ENCODE data around the gene EIF4EBP3. TPM values are rescaled to one million over a fixed set of nuclear protein-coding genes. Genes with fewer than 3 reads are reported as not detected.

Gene EIF4EBP3
- total and polyA plus RNA-seq, 2 donors (not counting 3 experiments of a cell fraction or from before 2014, with no cell fraction given) = 3.7 to 7.6 TPM

- no peak for TF ChIP-seq FOS (IDR thresholded peaks at IDR 0.05; ENCODE audit: borderline replicate concordance, insufficient read depth, low read length)
- no peak for TF ChIP-seq JUN (IDR thresholded peaks at IDR 0.05; ENCODE audit: borderline replicate concordance, insufficient read depth, insufficient read length, low read depth)
- TF ChIP-seq MAX (IDR thresholded peaks at IDR 0.05; ENCODE audit: insufficient read depth, insufficient read length) = no peak
- TF ChIP-seq MYC (IDR thresholded peaks at IDR 0.05; ENCODE audit: low read depth, low read length) = no peak
- no peak for TF ChIP-seq EZH2 (IDR thresholded peaks at IDR 0.05; ENCODE audit: borderline replicate concordance, low read depth, low read length, severe bottlenecking)
- TF ChIP-seq POLR2A (IDR thresholded peaks at IDR 0.05; ENCODE audit: low read depth, low read length) = no peak
- TF ChIP-seq CTCF (IDR thresholded peaks at IDR 0.05; ENCODE audit: extremely low read depth in 1 of 2, insufficient read depth in 1 of 2, low read depth in 1 of 2, low read length in 2 of 2) = no peak
- no peak for TF ChIP-seq POLR2AphosphoS5 (IDR thresholded peaks at IDR 0.05; ENCODE audit: insufficient read depth, low read depth, low read length)
- TF ChIP-seq GATA2 (IDR thresholded peaks at IDR 0.05; ENCODE audit: insufficient read depth, insufficient read length, low read depth, low read length) = no peak
- peak overlapping the region; percentile 78 for H2AFZ ChIP-seq (ENCODE audit: low read depth, low read length)
- H3K4me2 ChIP-seq (ENCODE audit: insufficient read depth, low read length) = peak overlapping the region; percentile 94
- H3K27me3 ChIP-seq (ENCODE audit: control insufficient read depth in 2 of 2, insufficient read depth in 2 of 2, low read length in 2 of 2) = no peaks in the 10 kb centered on the region
- H3K4me1 ChIP-seq (ENCODE audit: control insufficient read depth, extremely low read depth, insufficient read depth, low read length) = peaks cover 8% of the 10 kb centered on the region
- POLR2A ChIA-PET = interaction anchor here (0.9 kb wide), 1 partner anchor 126 kb away, joined by 4 read pairs; the partner anchor contains the start of genes HARS1 and HARS2
- no peaks in the 10 kb centered on the region for H3K9me3 ChIP-seq (replicated peaks; ENCODE audit: control insufficient read depth, insufficient read depth, low read length)
- dilution Hi-C loops (cut with MboI; ENCODE audit: extremely low pct_ligation_motif_present, low sequenced_read_pairs) (no loop called here), intact Hi-C loops (cut with micrococcal nuclease) (loop anchor here (2.0 kb wide), 1 partner anchor 30 kb away; no protein-coding TSS in a partner anchor)
- H4K20me1 ChIP-seq (replicated peaks; ENCODE audit: control insufficient read depth, extremely low read depth, insufficient read depth, low read length) = no peaks in the 10 kb centered on the region
- H3K79me2 ChIP-seq (ENCODE audit: control insufficient read depth, insufficient read depth, low read length) = peaks cover 9% of the 10 kb centered on the region
- BruUV-seq (replicated peaks) = TSS peak; percentile 60
- peak overlapping the region; percentile 87 for H3K9ac ChIP-seq (replicated peaks; ENCODE audit: extremely low read depth, insufficient read depth, low read length)
- H3K9me1 ChIP-seq (replicated peaks; ENCODE audit: control insufficient read depth, extremely low read depth, insufficient read depth, low read length) = no peaks in the 10 kb centered on the region
- H3K36me3 ChIP-seq (ENCODE audit: control insufficient read depth in 2 of 2, extremely low read depth in 1 of 2, insufficient read depth in 2 of 2, low read length in 2 of 2) = peaks cover 3 to 24% of the 10 kb centered on the region in 2 experiments
- H3K4me3 ChIP-seq (replicated peaks in 1 of 3; ENCODE audit: insufficient read depth in 1 of 3, low read depth in 1 of 3, low read length in 3 of 3) = peak overlapping the region; percentile 49 to 84 (median 73)
- FAIRE-seq (no peak), DNase-seq (ENCODE audit: low read depth, low spot score) (peak; percentile 56)
- CTCF ChIA-PET = interaction anchor here (0.6 to 3.3 kb wide), 6 partner anchors 18 to 192 kb away, joined by 3 to 22 read pairs (median 7); partner anchors contain the start of genes CD14, EIF4EBP3 and TMCO6
- H3K27ac ChIP-seq (ENCODE audit: insufficient read depth, low read depth, low read length) = peak overlapping the region; percentile 65
Observed at GRCh38 chr5:140565024-140565779, 17.7 kb downstream of the EIF4EBP3 start.

All from endothelial cell of umbilical vein (primary cell).